ENCODE measurements around the gene LMX1B.
A peak's percentile ranks its signal among the peaks of the same experiment; 100 is the strongest.

Gene LMX1B

DNA sequence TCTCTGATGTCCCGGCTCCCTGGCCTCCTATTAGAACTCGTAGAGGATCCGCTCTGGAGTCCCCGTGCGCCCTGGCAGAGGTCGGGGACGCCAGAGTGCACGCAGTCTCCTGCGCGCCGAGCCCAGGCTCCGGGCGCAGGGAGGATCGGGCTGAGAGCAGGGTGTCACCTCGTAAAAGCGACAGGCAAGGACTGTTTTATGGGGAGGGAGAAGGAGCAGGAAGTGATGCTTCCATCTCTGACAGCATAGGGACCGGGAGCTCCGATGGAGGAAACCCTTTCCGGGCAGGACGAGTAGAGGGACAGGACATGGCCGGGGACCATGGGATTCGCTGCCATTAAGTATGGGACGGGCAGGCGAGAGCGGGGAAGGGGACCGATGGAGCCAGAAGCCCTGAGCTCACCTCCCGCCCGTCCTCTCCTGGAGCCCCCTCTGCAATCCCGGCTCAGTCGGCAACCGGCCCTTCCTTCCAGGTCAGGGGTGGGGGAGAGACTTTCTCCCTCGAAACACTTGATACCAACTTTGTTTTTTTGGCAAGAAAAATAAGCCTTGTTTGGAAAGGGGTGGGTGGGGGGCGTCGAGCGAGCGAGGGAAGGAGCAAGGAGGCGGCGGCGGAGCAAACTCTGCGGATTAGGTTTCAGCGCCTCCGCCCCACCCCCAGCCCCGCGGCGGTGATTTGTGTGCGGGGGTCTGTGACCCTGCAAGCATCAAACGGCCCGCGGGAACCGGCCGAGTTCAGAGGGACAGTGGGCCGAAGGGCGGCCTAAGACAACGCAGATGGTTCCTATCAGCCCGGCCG, 12.6 kb downstream of the LMX1B start:
- TF ChIP-seq CTCF (IDR thresholded peaks at IDR 0.05) = no peak
- no peak for DNase-seq (ENCODE audit: low spot score)
- no peak overlapping the region for H3K27ac ChIP-seq
- H3K4me3 ChIP-seq = peak overlapping the region; percentile 64

GRCh38 chr9:126626926-126627233, 13.2 kb downstream of the LMX1B start:
- Histone ChIP-seq H3K27ac (no peak overlapping the region), H3K4me3 (no peak overlapping the region)
- no peak for TF ChIP-seq CTCF (IDR thresholded peaks at IDR 0.05)
- no peak for DNase-seq (ENCODE audit: low spot score)

DNA sequence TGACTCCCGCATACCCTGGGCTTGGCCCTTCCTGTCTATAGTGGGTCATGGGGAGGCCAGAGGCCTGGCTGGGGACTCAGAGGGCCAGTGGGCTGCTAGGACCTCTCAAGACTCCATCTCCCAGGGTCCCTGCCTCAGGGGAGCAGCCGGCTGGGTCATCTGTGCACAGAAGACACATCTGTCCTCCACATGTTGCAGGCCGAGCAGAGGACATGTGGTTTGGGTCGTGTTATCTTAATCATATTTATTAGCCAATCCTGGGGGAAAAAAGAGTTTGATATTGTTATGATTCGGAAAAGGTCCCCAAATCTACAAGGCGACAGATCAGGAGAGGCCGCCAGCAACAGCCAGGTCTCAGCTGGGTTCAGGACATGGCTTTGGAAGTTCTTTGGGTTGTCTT, 14.4 kb downstream of the LMX1B start:
- H3K27ac ChIP-seq = no peak overlapping the region
- no peak for DNase-seq (ENCODE audit: low spot score)
- TF ChIP-seq CTCF (IDR thresholded peaks at IDR 0.05) = no peak
- H3K4me3 ChIP-seq = no peak overlapping the region

DNA sequence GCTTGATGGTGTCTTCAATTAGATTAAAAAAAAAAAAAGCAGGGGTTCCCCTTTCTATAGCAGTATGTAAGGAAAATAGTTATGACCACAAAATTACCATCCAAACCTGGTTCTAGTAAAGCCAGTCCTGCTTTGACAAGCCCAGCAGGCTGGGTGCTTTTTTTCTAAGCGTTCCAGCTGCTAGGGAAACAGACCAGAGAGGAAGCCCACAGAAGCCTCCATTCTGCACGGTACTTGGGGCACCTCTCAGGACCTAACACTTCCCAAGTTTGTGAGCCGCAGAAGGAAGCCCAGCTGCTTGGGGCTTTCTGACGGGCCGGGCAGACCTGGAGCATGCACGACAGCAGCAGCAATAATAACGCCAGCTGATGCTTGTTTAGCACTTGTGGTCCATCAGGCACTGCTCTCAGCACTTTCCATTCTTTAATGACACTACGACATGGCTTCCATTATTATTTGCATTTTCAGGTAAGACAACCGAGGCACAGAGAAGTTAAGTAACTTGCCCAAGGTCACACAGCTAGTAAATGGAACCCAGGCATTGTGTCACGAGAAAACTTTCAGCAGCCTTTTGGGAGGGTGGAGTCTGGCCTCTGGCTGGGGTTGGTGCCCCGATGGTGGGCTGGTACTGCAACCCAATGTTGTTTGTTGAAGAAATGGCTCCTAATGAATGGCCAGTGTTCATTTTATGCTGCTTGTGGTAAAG, 15.4 kb downstream of the LMX1B start:
- no peak for TF ChIP-seq CTCF (IDR thresholded peaks at IDR 0.05)
- H3K4me3 ChIP-seq = no peak overlapping the region

GRCh38 chr9:126630458-126631237, 16.9 kb downstream of the LMX1B start:
- no peak overlapping the region for H3K27ac ChIP-seq
- DNase-seq (ENCODE audit: low spot score) = no peak
- H3K4me3 ChIP-seq = no peak overlapping the region
- no peak for TF ChIP-seq CTCF (IDR thresholded peaks at IDR 0.05)

More for the DNA sequence above, 15.4 kb downstream of the LMX1B start:
- H3K27ac ChIP-seq = no peak overlapping the region
- DNase-seq (ENCODE audit: low spot score) = no peak

- no peak overlapping the region for H3K27ac ChIP-seq
- TF ChIP-seq CTCF (IDR thresholded peaks at IDR 0.05) = no peak
- DNase-seq (ENCODE audit: low spot score) = no peak
- no peak overlapping the region for H3K4me3 ChIP-seq
Observed at GRCh38 chr9:126631254-126631653, 17.5 kb downstream of the LMX1B start.
